Erythroblast (primary cell): Measurements from ENCODE around the gene TRMT6.

Experiments used
- GATA1 ChIP-seq: IDR thresholded peaks from 2 replicates; pipeline ENCODE4 v1.6.1; 2011; ENCODE audit warnings: low read depth, mild to moderate bottlenecking, control low read depth, low read length, moderate library complexity
- POLR2A ChIP-seq: IDR thresholded peaks from 2 replicates; pipeline ENCODE4 v1.6.1; 2011; ENCODE audit warnings: mild to moderate bottlenecking, low read length

DNA sequence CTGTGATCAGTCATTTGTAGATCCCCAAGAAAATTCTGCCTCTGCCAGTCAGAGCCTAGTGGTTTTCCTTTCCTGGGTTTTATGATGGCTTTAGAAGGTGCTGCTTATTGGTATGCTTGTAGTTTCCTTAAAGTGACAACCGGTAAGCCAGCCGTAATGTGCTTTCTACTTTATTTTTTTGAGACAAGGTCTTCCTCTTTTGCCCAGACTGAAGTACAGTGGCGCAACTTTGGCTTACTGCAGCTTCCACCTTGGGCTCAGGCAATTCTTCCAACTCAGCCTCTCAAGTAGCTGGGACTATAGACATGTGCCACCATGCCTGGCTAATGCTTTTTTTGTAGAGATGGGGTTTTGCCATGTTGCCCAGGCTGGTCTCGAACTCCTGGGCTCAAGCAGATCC, 23.6 kb upstream of the TRMT6 start:
- TF ChIP-seq POLR2A (no peak), GATA1 (no peak)
